ENCODE data around the gene TUB.

DNA sequence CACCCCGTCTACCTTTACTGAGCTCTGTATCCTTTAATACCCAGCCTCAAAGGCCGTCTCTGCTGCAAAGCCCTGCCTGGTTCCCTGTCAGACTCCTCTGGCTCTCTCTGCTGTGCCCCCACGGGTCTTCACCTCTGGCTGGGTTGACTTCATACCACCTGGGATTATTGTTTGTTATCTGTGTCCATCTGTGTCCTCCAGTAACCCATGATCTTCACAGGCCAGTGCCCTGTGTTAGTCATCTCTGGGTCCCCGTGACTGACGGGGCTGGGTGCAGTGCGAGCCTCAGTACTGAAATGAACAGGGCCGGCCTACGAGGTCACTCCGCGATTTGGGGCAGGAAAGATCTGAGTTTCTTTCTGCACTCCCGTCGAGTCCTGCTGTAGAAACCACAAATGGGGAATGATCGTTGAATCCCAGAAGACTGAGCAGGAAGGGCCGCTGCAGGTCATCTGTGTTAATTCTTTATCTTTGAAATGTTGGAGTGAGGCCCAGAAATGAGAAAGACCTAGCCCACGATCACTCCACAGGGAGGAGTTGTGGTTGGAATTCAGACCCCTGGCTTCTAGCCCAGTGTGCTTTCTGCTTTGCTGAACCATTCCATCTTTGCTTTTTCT, 12.3 kb upstream of the TUB start:
- TF ChIP-seq, protein P1, sequence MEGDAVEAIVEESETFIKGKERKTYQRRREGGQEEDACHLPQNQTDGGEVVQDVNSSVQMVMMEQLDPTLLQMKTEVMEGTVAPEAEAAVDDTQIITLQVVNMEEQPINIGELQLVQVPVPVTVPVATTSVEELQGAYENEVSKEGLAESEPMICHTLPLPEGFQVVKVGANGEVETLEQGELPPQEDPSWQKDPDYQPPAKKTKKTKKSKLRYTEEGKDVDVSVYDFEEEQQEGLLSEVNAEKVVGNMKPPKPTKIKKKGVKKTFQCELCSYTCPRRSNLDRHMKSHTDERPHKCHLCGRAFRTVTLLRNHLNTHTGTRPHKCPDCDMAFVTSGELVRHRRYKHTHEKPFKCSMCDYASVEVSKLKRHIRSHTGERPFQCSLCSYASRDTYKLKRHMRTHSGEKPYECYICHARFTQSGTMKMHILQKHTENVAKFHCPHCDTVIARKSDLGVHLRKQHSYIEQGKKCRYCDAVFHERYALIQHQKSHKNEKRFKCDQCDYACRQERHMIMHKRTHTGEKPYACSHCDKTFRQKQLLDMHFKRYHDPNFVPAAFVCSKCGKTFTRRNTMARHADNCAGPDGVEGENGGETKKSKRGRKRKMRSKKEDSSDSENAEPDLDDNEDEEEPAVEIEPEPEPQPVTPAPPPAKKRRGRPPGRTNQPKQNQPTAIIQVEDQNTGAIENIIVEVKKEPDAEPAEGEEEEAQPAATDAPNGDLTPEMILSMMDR (IDR thresholded peaks at IDR 0.05 in 8 of 11, conservative IDR thresholded peaks at IDR 0.05 in 3 of 11): no peak
- TF ChIP-seq POLR2AphosphoS5 (IDR thresholded peaks at IDR 0.05): no peak
- no peak for TF ChIP-seq POLR2A (IDR thresholded peaks at IDR 0.05)

All from spleen (tissue), 7 donors.